NCI-H2196 (cell line): ENCODE results near the gene KCNE2.
A peak's percentile ranks its signal among the peaks of the same experiment; 100 is the strongest.
"Not testable (repeated sequence)": the region's sequence is repeated elsewhere in the genome, so short reads cannot be mapped to it uniquely, and the experiment has no call there.

Source experiments
- DNase-seq: peaks from one replicate; lab custom pipeline; 2025; ENCODE audit not compliant: unreplicated experiment; lab: John Stamatoyannopoulos, UW

Gene KCNE2

DNA sequence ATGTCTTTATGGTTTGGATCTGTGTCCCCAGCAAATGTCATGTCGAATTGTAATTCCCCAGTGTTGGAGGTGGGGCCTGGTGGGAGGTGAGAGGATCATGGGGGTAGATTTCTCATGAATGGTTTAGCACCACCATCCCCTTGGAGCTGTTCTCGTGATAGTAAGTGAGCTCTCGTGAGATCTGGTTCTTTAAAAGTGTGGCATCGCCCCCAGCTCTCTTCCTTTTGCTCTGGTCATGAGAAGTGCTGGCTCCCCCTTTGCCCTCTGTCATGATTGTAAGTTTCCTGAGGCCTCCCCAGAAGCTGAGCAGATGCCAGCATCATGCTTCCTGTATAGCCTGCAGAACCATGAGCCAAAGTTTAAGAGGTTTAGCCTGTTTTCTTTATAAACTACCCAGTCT is 11.2 kb upstream of the KCNE2 start:
- DNase-seq: no peak

DNA sequence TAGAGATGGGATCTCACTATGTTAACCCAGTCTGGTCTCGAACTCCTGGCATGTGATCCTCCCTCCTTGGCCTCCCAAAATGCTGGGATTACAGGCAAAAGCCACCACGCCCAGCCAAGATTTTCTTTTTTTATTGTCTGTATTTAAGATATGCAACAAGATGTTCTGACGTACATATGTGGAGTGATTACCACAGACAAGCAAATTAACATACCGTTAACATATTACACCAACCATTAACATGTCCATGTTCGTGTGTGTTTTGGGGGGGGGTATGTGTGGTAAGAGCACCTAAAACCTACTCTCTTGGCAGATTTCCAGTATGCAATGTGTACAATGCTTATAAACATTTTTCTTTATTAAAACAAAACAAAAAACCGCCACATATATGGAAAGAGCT is 10.6 kb upstream of the KCNE2 start:
- no peak for DNase-seq

DNA sequence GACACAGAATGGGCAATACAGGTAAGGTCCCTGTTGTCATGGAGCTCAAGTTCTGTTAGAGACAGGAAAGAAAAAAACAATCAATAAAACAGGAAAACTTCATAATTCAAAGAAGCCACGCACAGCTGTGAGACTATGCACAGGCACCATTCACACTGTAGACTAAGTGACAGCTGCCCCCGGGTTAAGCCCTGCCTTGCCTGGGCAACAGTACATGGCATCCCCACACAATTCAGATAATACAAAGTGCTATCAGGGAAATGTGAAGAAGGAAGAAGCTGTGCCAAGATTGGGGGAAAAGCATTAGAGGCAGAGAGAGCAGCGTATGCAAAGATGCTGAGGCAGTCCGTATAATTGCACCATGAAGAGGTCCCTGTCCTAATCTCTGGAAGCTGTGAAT is 9.0 kb upstream of the KCNE2 start:
- DNase-seq: no peak

DNA sequence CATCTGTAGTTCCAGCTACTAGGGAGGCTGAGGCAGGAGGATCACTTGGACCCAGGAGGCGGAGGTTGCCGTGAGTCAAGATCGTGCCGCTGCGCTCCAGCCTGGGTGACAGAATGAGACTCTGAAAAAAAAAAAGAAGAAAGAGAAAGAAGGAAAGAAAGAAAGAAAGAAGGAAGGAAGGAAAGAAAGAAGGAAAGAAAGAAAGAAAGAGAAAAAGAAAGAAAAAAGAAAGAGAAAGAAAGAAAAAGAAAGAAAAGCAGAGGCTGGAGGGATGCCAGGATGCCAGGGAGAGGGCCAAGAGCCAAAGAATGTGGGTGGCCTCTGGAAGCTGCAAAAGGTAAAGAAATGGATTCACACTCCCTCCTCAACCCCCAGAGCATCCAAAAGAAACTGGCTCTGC is 8.2 kb upstream of the KCNE2 start:
- DNase-seq: no peak

DNA sequence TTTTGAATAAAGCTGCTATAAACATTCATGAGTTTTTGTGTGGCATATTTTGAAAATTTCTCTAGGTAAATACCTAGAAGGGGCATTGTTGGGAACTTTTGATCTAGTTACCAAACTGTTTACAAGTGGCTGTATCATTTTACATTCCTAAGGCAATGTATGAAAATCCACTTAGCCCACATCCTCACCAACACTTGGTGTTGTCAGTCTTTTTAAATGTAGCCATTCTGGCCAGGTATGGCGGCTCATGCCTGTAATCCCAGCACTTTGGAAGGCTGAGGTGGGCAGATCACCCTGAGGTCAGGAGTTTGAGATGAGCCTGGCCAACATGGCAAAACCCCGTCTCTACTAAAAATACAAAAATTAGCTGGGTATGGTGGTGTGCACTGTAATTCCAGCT is 5.9 kb upstream of the KCNE2 start:
- no peak for DNase-seq

DNA sequence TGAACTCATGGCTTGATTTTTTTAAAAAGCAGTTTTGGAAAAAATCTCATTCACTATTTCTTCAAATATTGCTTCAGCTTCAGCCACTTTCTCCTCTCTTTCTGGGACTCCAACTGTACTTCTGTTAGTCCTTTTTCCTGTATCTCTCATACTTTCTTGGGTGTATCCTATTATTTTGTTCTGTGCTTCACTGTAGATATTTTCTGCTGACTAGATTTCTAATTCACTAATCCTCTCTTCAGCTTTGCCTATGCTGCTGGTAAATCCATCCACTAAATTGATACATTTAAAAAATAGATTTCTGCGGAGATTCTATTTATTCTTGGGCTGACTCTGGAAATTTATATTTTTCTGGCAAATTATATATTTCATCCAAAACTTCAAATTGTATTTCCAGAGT is 4.9 kb upstream of the KCNE2 start:
- no peak for DNase-seq

DNA sequence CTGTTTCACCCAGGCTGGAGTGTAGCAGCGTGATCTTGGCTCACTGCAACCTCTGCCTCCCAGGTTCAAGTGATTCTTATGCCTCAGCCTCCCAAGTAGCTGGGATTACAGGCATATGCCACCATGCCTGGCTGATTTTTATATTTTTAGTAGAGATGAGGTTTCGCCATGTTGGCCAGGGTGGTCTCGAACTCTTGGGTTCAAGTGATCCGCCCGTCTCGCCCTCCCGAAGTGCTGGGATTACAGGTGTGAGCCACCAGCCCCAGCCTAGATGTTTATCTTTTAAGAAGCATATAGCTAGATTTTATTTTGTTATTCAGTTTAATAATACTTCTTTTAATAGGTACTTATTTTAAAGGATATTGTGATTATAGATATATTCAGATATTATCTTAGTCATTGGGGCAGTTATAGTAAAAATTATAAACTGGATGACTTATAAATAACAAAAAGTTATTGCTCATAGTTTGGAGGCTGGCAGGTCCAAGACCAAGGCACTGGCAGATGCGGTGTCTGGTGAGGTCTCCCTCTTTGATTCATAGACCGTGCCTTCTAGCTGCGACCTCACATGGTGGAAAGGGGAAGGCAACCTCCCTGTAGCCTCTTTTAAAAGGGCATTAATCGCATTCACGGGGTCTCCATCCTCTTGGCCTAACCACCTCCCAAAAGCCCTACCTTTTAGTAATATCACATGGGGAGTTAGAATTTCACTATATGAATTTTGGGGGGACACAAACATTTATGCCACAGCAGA is 3.1 kb upstream of the KCNE2 start:
- DNase-seq: no peak

DNA sequence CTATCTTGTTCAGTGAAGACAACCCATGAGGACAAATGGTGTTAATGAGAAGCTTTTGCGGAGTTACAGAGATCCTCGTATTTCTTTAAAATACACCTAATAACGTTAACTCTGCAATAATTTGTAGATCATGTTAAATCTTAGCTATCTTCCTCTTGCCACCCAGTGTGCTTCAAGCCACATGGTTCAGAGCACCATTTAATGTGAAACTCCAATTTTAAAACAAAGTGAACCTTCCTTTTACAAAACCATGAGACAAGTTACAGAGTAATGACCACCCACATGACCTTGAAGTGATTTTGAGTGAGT is 1.7 kb upstream of the KCNE2 start:
- DNase-seq: no peak

DNA sequence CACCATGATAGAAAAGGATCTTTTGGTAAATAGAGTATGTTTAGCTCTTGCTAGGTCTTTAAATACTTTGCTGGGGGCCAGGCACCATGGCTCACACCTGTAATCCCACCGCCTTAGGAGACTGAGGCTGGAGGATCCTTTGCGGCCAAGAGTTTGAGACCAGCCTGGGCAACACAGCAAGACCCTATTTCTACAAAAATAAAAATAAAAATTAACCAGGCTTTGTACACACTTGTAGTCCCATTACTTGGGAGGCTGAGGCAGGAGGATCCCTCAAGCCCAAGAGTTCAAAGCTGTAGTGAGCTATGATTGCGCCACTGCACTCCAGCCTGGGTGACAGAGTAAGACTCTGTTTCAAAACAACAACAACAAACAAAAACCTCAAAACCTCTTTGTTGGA is 1.1 kb upstream of the KCNE2 start:
- DNase-seq: no peak

DNA sequence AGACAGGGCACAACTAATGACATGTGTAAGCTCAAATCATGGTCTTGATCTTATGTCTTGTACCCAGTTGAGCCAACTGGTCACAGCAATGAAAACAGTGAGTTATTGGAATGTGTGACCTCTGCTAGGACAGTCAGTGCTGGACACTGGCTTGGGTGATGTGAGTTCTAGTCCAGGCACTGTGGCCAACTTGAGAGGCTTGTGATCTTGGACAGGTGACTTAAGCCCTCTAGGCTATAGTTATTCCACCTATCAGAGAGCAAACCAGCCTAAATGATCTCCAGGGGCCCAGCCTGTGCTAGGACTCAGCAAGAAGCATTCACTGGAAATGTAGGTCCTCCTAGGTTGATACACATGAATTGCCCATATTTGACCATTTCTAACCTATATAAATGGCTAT is 1.1 kb downstream of the KCNE2 start:
- DNase-seq: no peak

DNA sequence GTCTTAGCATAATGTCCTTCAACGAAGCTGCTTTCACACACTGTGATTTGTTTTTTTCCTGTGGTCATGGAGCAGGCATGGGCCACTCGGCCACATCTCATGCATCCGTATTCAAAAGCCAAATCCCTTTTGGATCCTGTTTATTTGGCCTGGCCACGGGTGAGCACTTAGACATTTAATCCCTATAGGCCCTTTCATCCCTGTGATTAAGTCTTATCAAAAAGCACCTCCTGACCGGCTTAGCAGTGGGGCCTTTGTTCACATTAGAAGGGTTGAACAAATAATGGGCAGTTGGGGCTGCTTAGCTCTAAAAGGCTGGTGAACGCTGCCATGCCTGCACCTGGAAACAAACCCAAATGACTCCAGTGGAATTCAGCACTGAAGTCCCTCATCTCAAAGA is 2.0 kb downstream of the KCNE2 start:
- DNase-seq: peak; percentile 7

DNA sequence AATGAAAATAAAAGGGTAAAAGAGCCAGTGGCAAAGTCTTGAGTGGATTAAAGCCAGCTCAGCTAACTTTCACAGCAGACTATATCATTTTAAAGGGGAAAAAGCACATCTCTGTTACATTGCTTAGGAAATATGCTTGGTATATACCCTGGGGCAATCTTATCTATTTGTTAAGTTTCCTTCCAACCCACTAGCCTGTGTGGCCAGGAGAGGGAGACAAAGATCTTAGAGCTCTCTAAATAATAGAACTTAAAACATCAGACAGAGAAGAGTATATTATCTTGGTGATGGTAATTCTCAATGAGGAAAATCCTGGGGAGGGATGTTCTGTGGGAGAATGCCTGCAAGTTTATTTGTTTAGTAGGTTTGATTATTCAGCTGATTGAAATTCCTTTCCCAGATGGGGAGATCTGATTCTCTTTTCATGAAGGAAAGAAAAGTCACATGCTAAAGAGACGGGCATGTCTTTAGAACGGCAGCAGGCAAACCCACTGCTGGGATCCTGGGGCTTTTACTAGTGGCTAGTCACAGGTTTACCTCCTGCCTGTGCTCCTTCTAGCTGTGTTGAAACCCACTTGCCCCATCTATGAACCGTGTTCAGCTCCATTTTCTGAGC is 3.6 kb downstream of the KCNE2 start:
- DNase-seq: peak; percentile 68

DNA sequence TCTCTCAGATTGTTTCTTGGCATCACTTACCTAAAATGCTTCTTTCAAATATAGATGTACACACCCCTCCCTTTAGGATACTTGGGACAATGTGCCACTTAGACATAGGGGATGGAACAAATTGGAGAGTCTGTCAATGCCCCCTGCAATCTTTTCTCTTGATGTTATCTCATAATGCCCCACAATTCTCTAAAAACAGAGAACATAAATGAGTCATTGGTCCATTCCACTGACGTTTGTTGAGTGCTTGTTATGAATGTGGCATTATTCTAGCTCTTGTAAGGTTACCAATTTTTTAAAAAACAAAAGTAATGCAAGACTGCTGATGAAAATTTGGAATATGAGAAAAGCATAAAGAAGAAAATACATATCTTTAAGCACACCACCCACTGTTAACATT is 5.9 kb downstream of the KCNE2 start:
- DNase-seq: no peak

DNA sequence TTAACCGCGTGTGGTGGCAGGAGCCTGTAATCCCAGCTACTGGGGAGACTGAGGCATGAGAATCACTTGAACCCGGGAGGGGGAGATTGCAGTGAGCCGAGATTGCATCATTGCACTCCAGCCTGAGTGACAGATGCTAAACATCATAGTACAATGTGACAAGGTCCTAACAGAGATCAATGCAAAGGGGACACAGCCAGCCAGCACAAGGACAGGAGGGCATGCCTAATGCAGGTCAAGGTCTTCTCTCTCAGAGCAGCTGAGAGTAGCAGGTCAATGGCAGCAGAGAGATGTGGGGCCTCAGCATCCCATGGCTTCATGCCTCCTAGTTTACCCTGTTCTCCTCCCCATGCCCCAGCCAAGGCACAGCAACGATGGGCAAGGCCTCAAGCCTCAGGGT is 8.5 kb downstream of the KCNE2 start:
- DNase-seq: no peak

DNA sequence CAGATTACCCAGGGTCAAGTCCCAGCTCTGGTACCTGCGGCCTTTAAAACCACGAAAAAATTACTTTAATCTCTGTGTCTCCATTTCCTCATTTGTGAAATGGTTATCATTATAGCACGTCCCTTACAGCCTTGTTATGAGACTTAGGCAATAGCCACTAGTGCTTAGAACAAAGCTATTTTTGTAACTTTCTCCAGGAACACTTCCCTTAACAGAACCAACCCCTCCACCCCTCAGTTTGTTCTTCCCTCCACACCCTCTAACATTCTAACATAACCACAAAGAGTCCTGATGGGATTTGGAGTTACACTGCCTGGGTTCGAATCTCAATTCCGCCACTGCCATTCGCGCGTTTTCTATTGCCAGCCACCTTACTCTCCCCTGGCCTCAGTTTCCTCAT is 10.7 kb downstream of the KCNE2 start:
- not testable (repeated sequence) for DNase-seq

DNA sequence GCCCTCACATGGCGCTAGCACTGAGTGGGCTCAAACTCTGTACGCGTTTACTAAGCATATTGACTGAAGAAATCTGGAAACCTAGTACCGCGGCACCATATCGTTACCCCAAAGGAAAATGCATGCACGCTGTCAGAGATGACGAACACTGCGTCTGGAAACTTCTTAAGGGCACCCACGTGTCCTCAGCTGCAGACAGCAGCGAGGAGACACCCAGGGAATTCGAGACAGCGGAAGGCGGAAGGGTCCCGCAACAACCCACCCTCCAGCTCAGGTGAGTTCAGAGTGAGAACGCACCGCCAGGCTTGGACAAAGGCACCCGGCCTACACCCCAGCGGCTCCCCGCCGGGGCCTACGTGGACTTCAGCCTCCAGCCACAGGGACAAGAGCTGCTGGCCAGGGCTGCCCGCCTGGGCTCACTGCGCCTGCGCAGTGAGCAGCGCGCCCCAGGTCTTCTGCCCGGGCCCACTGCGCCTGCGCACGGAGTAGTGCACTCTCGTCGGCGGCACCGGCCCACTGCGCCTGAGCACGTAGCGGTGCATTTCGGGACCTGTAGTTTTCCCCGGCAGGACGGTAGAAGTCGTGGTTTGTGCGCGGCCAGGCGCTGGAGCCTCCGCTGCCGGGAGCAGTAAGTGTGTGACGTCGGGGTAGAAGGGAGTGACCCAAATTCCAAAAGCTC is 11.3 kb downstream of the KCNE2 start, which contains the start of gene SMIM11:
TSS of gene SMIM11 (plus strand) at position 568 of the 679 bp plus-strand sequence. CDS start 3,998 bp downstream, outside the sequence.
- not testable (repeated sequence) for DNase-seq

DNA sequence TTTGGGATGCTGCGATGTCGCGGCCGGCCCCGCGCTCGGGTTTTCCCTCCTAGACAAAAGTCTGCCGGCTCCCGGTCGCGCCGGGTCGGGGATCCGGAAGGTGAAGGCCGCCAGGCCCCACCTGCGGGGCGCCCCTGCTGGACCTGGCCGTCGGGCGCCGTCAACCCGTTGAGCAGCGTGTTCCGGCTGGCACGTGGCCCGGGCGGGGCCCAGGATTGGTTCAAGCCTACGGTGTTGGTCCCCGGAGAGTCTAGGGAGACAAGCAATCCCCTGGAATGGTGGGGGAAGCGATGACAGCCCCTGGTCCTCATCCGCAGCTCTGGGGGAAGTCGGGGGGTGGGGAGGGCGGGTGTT is 11.8 kb downstream of the KCNE2 start:
- DNase-seq: not testable (repeated sequence)

DNA sequence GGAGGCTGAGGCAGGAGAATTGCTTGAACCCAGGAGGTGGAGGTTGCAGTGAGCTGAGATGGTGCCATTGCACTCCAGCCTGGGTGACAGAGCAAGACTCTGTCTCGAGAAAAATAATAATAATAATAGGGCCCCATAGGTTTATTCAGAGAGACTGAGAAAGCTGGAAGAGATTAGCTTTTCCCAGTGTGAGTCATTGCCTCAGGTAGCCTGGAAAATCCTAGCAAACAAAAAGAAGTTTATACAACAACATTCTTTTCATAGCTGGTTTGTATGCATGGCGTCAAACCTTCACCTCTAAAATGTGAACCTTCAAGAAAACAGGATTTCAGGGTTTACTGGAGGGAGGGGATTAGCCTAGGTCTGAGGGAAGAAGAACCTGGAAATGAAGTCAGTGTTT is 19.3 kb downstream of the KCNE2 start:
- not testable (repeated sequence) for DNase-seq

DNA sequence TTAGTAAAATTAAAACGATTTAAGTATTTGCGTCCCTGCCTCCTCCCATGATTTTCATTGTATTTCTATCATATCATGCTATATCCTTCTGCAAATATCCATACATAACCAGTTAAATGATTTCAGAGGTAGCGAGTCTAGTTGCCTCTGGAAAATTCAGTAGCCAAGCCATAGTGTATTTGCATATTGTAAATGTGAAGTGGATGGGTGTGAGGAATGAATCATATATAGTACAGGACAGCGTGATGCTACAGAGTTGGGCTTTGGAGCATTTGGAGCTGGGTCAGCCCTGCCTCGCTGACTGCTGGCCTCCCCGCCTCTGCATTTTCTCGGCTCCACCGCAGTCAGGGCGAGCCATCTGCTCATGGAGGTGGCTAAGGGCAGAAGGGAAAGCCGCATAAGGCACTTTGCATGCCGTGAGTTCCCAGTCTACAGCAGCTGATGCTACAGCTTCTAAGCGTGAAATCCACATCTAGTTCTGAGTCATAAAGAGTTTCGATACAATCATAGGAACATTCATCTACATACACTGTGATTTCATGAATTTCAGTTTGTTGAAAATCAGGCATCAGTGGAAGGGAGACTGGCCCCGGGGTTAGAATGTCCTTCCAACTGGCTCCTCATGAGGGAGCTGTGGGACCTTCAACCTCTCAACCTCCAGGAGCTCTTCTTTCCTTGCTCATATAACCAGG is 20.1 kb downstream of the KCNE2 start:
- DNase-seq: not testable (repeated sequence)

DNA sequence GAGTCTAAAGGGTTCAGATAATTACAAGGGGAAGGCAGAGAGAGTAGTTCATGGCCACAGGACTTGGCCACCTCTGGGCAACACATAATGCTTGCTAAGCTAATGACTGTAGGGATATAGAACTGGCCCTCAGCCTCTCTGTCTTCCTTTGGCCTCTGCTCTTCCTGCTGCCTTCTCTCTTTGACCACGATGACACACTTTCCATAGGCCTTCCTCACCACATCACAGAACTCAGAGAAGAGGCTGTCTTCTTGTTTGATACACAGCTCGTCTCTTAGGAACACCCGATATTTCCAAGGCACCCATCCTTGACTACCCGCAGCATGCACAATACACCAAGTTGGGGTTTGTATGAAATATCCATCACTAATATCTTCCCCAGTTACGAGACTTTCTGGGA is 36.7 kb downstream of the KCNE2 start:
- not testable (repeated sequence) for DNase-seq

DNA sequence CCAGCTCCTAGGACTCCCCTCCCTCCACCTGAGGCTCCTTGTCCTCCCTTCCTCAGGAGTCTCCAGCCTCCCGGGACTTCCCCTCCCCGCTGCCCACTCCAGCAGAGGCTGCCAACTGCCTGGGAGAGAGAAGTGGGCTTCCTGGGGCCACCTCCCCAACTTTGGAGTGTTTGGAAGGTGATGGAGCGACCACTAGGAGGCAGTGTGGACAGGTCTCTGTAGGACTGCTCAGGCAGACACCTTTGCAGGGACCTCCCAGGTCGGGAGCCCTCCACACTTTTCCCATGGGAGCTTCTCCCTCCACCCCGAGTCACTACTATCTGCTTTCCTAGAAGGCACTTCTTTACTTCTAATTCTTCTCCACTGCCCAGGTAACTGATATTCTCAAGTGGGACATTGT is 40.9 kb downstream of the KCNE2 start:
- DNase-seq: not testable (repeated sequence)

DNA sequence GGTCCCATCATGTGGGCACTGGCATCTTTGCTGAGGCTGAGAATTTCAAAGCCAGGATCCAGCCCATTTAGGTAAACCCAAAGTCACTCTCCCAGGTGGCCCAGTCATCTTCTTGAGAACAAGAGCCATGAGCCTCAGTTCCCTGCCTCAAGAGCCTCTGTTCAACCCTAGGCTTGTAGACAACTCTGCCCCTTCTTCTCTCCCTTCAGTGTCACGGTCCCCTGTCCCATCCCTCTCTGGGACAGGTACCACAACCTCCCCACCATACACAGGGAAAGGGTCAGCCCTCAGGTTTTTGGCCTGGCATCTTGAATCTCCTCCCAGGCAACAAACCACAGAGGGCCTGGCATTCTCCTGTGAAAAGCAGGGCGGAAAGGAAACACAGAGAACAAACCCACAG is 41.9 kb downstream of the KCNE2 start:
- not testable (repeated sequence) for DNase-seq
